ENCODE results near the gene CHML.

The CHML gene

GRCh38 chr1:241615043-241615974, 24.9 kb downstream of the CHML start:
- DNase-seq = no peak

- no peak for DNase-seq
Observed at GRCh38 chr1:241614572-241614971, 25.6 kb downstream of the CHML start.

GRCh38 chr1:241614144-241614543, 26.0 kb downstream of the CHML start:
- no peak for DNase-seq

GRCh38 chr1:241612533-241613477, 27.4 kb downstream of the CHML start:
- DNase-seq = no peak

DNA sequence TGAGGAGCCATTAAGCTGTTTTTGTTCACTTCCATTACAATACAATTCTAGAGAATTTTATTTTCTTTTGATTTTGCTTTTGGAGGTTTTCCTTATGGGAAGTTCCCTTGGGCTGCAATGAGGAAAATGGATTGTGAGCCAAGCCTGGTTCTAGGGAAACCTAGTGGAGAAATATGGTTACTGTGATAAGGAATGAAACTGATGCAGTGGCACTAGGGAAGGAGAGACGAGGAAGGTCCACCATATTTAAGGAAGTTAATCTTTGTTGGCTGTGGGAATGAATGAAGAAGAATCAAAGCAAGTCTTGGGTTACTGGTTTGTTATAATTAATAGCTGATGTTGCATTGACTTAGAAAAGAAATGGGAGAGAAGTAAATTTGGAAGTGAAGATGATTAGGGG, 28.4 kb downstream of the CHML start:
- no peak for DNase-seq

DNA sequence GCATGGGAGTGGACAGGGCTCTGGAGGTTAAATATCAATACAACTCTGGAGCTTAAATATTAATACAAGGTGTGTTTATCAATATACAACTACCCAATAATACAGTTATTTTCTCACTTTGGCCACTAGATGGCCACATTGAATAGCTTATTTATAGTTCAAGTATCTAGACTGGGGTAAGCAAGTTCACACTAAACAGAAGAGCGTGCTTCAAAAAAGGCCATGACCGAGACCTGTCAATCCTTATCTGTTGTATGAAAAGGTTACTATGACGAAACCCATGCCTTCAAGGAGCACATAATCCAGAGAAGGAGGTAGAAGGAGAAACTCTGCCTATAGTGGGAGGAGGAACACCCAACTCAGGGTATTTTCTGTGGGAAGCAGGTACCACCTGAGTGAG, 29.1 kb downstream of the CHML start:
- peak; percentile 39 to 43 for DNase-seq

DNA sequence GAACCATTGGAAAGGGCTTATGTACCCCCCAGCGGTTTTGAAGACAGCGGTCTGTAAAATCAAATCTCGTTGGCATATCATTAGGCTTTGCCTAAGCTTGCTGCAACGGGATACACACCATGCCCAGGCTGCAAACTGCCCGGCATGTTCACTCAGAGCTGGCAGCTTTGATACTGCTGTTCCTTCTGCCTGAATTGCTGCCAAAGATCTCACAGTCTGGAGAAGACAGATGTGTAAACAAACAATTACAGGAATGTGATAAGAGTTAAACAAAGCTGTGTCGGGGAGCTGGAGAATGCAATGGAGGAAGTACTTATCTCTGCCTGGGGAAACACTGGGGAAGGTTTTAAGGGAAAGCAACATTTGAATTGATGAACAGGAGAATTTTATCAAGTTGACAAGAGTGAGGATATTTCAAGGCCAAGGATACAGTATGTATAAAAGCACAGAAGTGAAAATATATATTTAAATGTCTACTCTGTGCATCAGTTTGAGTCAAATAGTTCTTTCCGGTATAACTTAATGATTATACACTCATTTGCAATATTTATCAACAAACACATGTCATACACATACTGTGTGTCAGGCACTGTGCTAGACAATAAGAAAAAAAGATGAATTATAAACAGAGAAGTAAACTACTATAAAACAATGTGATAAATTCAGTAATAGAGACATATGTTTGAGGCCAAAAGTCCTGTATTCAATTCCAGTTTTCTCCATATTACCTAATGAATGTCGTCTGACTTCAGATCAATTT, 29.9 kb downstream of the CHML start:
- peak in 1 of 2 experiments; percentile 20 for DNase-seq

- DNase-seq = no peak
Observed at GRCh38 chr1:241608379-241609033, 31.7 kb downstream of the CHML start.

- no peak for DNase-seq
Observed at GRCh38 chr1:241607497-241607896, 32.7 kb downstream of the CHML start.

DNA sequence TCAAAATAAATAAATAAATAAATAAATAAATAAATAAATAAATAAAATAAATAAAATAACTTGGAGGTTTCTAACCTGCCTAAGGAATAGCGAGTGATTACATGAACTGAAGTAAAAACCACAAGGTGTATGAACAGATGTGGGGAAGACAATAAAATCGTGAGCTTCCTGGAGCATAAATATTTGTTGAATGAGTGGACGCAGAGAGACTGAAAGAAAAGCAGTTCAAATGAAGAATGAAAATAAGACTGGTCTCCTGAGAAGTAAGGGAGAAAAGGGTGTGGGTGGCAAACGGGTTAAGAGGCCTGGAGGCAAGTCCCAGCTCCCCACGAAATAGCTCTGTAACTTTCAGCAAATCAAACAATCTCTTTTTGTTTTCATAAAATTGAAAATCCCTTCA, 33.6 kb downstream of the CHML start:
- DNase-seq = no peak

DNA sequence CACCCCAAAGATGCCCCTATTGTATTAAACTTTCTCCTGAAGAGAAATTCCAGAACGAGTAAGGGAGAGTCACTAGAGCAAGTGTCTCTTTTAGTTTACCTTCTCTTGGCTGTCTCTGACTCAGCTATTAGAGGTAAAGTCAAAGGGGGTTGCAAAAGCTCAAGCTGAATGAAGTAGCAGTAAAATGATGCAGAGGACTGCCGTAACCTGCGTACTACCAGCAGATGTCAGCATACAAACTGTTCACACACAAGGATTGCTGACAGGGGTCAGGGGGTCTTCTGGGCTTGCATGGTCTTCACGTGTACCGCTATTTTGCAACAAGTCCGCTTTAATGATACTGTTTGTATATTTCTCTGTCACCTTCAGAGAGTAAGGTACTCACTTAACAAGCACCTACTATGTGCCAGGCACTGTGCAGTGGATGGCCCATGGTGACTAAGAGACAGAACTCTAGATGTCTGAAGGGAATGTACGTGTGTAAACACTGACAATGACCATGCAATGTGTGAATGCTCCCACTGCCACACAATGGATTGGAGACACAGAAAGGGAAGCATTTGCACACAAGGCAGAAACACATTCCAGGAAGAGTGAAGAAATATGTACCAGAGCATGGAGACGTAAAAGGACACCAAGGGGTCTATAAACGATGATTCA, 34.9 kb downstream of the CHML start:
- no peak for DNase-seq

DNA sequence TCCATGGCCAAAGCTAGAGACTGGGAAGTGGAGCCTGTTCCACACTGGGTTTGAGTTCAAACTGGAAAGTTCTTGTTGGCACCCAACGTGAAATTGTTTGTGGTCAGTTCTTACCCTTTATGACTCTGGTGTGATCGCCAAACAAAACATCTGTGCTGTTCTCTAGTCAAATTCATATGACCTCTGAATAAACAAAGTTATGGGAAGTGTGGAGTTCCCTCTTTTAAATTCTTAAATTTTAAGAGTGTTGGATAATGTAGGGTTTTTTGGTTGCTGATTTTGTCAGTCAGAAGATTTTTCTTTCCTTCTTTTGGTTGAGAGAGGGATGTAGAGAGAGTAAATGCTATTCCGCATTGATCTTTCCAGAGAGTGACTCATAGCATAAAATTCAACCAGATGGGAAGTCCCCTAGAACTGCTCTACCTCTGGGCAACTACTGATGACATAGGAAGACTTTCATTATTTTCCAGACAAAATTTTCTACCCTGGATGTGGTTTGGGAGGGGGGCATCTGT, 36.4 kb downstream of the CHML start:
- no peak for DNase-seq

DNA sequence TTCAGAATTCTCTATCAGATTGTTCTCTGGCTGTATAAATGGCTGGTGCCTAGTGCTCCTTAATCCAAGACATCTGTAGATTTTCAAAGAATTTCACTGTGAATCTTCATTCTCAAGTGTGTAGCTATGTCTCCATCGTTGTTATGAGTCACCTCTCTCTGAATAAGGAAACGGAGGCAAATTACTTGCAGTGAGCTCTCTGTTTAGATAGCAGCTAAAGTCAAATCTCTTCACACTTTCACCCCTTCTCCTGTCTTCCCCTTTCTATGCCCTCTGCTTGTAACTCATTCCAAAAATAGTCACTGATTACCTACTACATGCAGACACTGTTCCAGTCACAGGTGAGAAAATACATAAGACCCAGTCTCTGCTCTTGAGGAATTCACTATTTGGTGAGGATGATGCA, 39.7 kb downstream of the CHML start:
- DNase-seq = no peak

DNA sequence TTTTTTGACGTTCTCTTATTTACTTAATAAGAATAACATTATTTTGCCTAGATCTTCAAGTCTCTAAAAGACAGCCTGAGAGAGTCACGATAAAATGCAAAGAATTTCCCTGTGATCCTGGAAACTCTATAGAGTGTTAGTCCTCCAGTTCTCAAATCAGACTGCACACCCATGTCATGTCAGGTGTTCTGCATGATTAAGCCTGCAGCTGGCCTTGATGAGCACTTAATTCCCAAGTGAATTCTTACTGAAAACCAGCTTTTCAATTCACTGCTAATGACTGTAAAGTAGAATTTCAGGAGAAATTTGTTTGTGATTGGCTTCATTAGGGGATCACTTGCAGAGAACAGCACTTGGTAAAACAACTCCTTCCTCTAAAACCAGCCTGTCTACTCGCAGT, 41.9 kb downstream of the CHML start:
- peak; percentile 57 to 63 for DNase-seq

GRCh38 chr1:241596633-241597032, 43.5 kb downstream of the CHML start:
- no peak for DNase-seq

DNA sequence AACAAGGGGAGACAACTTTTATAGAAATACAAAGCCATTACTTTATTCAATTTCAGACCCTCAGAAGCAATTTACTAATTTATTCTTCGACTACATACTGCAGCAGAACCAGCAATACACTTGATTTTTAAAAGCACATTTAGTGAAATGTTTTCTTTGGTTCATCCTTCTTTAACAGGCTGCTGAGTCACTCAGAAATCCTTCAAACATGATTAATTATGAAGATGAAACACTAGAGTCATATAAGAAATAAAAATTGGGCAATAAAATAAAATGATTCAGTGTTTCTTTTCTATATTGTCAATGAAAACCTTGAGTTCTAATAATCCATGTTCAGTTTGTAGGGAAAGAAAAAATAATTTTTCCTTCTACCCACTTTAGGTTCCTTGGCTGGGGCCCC, 47.0 kb downstream of the CHML start:
- no peak for DNase-seq

DNA sequence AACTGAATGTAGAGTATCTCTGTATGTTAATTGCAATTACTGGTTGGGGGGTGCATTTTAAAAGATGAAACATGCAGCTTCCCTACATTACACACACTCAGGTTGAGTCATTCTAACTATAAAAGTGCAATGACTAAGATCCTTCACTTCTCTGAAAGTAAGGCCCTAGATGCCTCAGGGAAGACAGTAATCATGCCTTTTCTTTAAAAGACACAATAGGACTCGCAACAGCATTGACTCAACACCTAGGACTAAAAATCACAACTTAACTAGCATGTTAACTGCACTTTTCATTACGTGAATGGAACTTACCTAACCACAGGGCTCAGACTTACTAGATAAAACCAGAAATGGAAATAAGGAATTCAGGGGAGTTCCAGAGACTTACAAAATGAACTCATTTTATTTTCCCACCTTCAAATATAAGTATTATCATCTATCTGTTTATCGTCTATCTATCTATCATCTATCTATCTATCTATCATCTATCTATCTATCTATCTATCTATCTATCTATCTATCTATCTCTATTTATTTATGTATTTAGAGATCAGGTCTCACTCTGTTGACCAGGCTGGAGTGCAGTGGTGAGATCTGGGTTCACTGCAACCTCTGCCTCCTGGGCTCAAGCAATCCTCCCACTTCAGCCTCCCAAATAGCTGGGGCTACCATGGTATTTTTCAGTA, 47.8 kb downstream of the CHML start:
- DNase-seq = no peak

DNA sequence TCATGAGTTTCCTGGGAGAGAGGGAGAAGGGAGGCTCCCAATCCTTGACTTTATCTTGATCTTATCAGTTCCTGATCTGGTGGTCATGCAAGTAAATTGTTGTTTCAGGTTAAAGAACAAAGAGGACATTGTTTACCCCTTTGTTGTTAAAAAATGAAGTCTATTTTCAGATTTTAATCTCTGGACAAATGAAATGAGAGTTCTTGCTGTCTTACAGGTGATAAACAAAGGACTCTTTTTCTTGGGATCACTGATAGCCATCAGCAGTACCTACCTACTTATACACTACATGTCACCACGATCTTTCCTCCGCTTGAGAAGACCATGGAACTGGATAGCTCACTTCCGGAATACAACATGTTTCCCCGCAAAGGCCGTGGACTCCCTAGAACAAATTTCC, 48.4 kb downstream of the CHML start:
- DNase-seq = no peak

DNA sequence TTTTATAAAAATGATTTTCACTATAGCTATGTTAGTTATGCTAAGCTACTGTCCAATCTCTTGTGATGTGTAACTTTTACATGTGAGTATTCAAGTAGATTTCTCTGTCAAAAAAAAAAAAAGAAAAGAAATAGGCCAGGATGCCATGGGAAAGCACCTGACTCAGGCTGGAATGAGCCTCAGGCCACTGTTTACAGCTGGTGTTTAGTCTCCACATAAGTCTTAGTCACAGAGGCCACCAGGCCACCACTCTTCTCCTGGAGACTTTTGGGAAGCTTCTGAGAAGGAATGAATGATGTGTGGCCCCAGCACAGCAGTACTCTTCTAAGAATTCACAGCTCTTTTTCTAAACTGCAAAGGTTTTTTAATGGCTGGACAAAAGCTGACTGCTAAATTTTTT, 48.9 kb downstream of the CHML start:
- DNase-seq = no peak

DNA sequence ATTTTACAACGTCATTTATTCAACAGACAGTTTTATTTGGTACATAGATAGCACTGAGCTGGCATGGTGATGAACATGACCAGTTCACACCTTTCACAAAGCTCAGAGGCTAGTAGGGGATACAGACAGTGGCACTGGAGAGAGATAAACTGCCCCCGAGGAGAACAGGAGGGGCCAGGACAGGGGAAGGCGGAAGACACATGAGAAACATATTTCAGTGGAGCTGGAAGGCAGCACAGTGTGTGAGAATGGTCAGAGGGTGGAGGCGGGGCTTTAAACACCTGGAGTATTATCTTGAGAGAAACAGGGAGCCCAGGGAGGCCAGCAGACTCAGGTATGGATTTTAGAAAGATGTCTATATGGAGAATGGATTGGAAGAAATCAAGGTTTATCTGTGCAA, 49.5 kb downstream of the CHML start:
- no peak for DNase-seq
